H9 (cell line): ENCODE results near the gene KCNK16. TPM values are rescaled to one million over a fixed set of nuclear protein-coding genes. Genes with fewer than 3 reads are reported as not detected.
A peak's percentile ranks its signal among the peaks of the same experiment; 100 is the strongest.

Experiments used
- DNase-seq: peaks from one replicate; pipeline ENCODE4 v3.0.0-alpha.2; 2017
- H2AFZ ChIP-seq: one replicate; pipeline ENCODE4 v1.6.1; 2013; ENCODE audit warnings: mild to moderate bottlenecking, low read length, control low read depth, moderate library complexity
- H2AK5ac ChIP-seq: 2 replicates; pipeline ENCODE4 v1.6.1; 2013; ENCODE audit warnings: low read length, control low read depth, mixed read lengths; ENCODE audit not compliant: insufficient read length
- H2BK120ac ChIP-seq: one replicate; pipeline ENCODE4 v1.6.1; 2013; ENCODE audit warnings: low read depth, mild to moderate bottlenecking, low read length, control low read depth, inconsistent platforms; ENCODE audit not compliant: poor library complexity, severe bottlenecking
- H2BK12ac ChIP-seq: 2 replicates; pipeline ENCODE4 v1.6.1; 2013; ENCODE audit warnings: low read length, control low read depth, mixed read lengths, low read depth; ENCODE audit not compliant: insufficient read length
- H2BK15ac ChIP-seq: 2 replicates; pipeline ENCODE4 v1.6.1; 2013; ENCODE audit warnings: low read depth, low read length, control low read depth
- H2BK20ac ChIP-seq: one replicate; pipeline ENCODE4 v1.6.1; 2013; ENCODE audit warnings: low read depth, mild to moderate bottlenecking, low read length, control low read depth, inconsistent platforms; ENCODE audit not compliant: poor library complexity, severe bottlenecking
- H2BK5ac ChIP-seq: 2 replicates; pipeline ENCODE4 v1.6.1; 2013; ENCODE audit warnings: low read length, control low read depth, mixed read lengths; ENCODE audit not compliant: insufficient read length
- H3K14ac ChIP-seq: 2 replicates; pipeline ENCODE4 v1.6.1; 2013; ENCODE audit warnings: low read length, control low read depth; ENCODE audit not compliant: insufficient read depth
- H3K18ac ChIP-seq: 2 replicates; pipeline ENCODE4 v1.6.1; 2013; ENCODE audit warnings: low read depth, mild to moderate bottlenecking, mixed read lengths, low read length, control low read depth; ENCODE audit not compliant: insufficient read length
- H3K23ac ChIP-seq: 2 replicates; pipeline ENCODE4 v1.6.1; 2013; ENCODE audit warnings: low read length, control low read depth, mixed read lengths, low read depth; ENCODE audit not compliant: insufficient read length
- H3K23me2 ChIP-seq: 2 replicates; pipeline ENCODE4 v1.6.1; 2013; ENCODE audit warnings: low read depth, mild to moderate bottlenecking, mixed read lengths, low read length, control low read depth; ENCODE audit not compliant: insufficient read length, poor library complexity, severe bottlenecking
- H3K27ac ChIP-seq: 2 replicates; pipeline ENCODE4 v1.5.1; 2013; ENCODE audit warnings: low read length, control low read depth, mixed read lengths, low read depth; ENCODE audit not compliant: insufficient read length
- H3K27me3 ChIP-seq: 2 replicates; pipeline ENCODE4 v1.6.1; 2013; ENCODE audit warnings: low read length, control low read depth, inconsistent platforms; ENCODE audit not compliant: insufficient read depth
- H3K4ac ChIP-seq: 2 replicates; pipeline ENCODE4 v1.6.1; 2013; ENCODE audit warnings: low read depth, mild to moderate bottlenecking, control low read depth, inconsistent platforms, low read length, moderate library complexity
- H3K4me1 ChIP-seq: 2 replicates; pipeline ENCODE4 v1.6.1; 2013; ENCODE audit warnings: low read length, control low read depth, inconsistent platforms; ENCODE audit not compliant: insufficient read depth
- H3K4me2 ChIP-seq: 2 replicates; pipeline ENCODE4 v1.6.1; 2013; ENCODE audit warnings: low read length, control low read depth, mixed read lengths; ENCODE audit not compliant: insufficient read length, insufficient read depth
- H3K56ac ChIP-seq: 2 replicates; pipeline ENCODE4 v1.6.1; 2013; ENCODE audit warnings: low read depth, mild to moderate bottlenecking, mixed read lengths, low read length, control low read depth; ENCODE audit not compliant: insufficient read length
- H3K79me1 ChIP-seq: 2 replicates; pipeline ENCODE4 v1.6.1; 2013; ENCODE audit warnings: low read depth, mild to moderate bottlenecking, moderate library complexity, low read length, control low read depth, inconsistent platforms; ENCODE audit not compliant: insufficient read depth, poor library complexity, severe bottlenecking
- H3K79me2 ChIP-seq: 2 replicates; pipeline ENCODE4 v1.6.1; 2013; ENCODE audit warnings: low read length, control low read depth, inconsistent platforms; ENCODE audit not compliant: insufficient read depth
- H3K9ac ChIP-seq: 2 replicates; pipeline ENCODE4 v1.6.1; 2013; ENCODE audit warnings: low read length, control low read depth, mixed read lengths; ENCODE audit not compliant: insufficient read length; ENCODE audit errors: extremely low read depth
- H3K9me3 ChIP-seq: one replicate; pipeline ENCODE4 v1.6.1; 2013; ENCODE audit warnings: low read depth, low read length, inconsistent platforms; ENCODE audit not compliant: control insufficient read depth
- H3T11ph ChIP-seq: one replicate; pipeline ENCODE4 v1.6.1; 2013; ENCODE audit warnings: mild to moderate bottlenecking, low read length, control low read depth, inconsistent platforms
- H4K20me1 ChIP-seq: one replicate; pipeline ENCODE4 v1.6.1; 2013; ENCODE audit not compliant: control insufficient read depth, insufficient read length, insufficient read depth
- H4K5ac ChIP-seq: 2 replicates; pipeline ENCODE4 v1.6.1; 2013; ENCODE audit warnings: low read depth, mild to moderate bottlenecking, mixed read lengths, low read length, control low read depth; ENCODE audit not compliant: insufficient read length
- H4K8ac ChIP-seq: replicated peaks from 2 replicates; pipeline ENCODE4 v1.6.1; 2013; ENCODE audit warnings: low read length, control low read depth, mixed read lengths, low read depth; ENCODE audit not compliant: insufficient read length
- H4K91ac ChIP-seq: 2 replicates; pipeline ENCODE4 v1.6.1; 2013; ENCODE audit warnings: low read depth, mild to moderate bottlenecking, moderate library complexity, mixed read lengths, low read length, control low read depth; ENCODE audit not compliant: insufficient read length
- H3K27ac Mint-ChIP-seq, 3 experiments: 2 replicates in 2 of 3; 3 replicates in 1 of 3; pipeline ENCODE4 v1.8.0; 2020 to 2021; ENCODE audit warnings: mixed read lengths in 3 of 3, mild to moderate bottlenecking in 1 of 3, moderate library complexity in 1 of 3
- H3K27me3 Mint-ChIP-seq: 2 replicates; pipeline ENCODE4 v1.8.0; 2021; ENCODE audit warnings: low read depth, mild to moderate bottlenecking, moderate library complexity, mixed read lengths
- H3K36me3 Mint-ChIP-seq, 3 experiments: 2 replicates in 2 of 3; 3 replicates in 1 of 3; pipeline ENCODE4 v1.8.0; 2020 to 2021; ENCODE audit warnings: low read depth in 3 of 3, mixed read lengths in 3 of 3; ENCODE audit not compliant: insufficient read depth in 1 of 3
- H3K4me1 Mint-ChIP-seq, 2 experiments: 2 replicates each; pipeline ENCODE4 v1.8.0; 2020; ENCODE audit warnings: mixed read lengths in 2 of 2
- H3K4me3 Mint-ChIP-seq, 2 experiments: 2 replicates in 1 of 2; 3 replicates in 1 of 2; pipeline ENCODE4 v1.8.0; 2020 to 2021; ENCODE audit warnings: mild to moderate bottlenecking in 2 of 2, mixed read lengths in 2 of 2, moderate library complexity in 1 of 2
- H3K9me3 Mint-ChIP-seq, 2 experiments: 2 replicates in 1 of 2; 3 replicates in 1 of 2; pipeline ENCODE4 v1.8.0; 2020; ENCODE audit warnings: mild to moderate bottlenecking in 2 of 2, mixed read lengths in 2 of 2, moderate library complexity in 1 of 2
- WGBS: extraction: QIAGEN DNeasy Blood & Tissue Kit; methylation state at CpG from one replicate; pipeline ENCODE4 v1.1.7; 2013; ENCODE audit warnings: missing lambda C conversion rate, low lambda C conversion rate, mixed read lengths; ENCODE audit not compliant: insufficient read length; ENCODE audit errors: extremely low coverage; 5-methylcytosine and 5-hydroxymethylcytosine counted together
- total RNA-seq: library from RNA; stranded (reverse); gene quantifications from 2 replicates; pipeline ENCODE4 v1.2.1, GENCODE V29; 2021
- TF ChIP-seq, protein P1 (sequence below): fragments of 200-600 bp; sonication (generic); conservative IDR thresholded peaks from 3 replicates; pipeline ENCODE4 v1.8.0; 2021; ENCODE audit warnings: antibody characterized with exemption, mild to moderate bottlenecking

KCNK16 gene
- total RNA-seq, 1 experiment from 2014 or later: not detected

DNA sequence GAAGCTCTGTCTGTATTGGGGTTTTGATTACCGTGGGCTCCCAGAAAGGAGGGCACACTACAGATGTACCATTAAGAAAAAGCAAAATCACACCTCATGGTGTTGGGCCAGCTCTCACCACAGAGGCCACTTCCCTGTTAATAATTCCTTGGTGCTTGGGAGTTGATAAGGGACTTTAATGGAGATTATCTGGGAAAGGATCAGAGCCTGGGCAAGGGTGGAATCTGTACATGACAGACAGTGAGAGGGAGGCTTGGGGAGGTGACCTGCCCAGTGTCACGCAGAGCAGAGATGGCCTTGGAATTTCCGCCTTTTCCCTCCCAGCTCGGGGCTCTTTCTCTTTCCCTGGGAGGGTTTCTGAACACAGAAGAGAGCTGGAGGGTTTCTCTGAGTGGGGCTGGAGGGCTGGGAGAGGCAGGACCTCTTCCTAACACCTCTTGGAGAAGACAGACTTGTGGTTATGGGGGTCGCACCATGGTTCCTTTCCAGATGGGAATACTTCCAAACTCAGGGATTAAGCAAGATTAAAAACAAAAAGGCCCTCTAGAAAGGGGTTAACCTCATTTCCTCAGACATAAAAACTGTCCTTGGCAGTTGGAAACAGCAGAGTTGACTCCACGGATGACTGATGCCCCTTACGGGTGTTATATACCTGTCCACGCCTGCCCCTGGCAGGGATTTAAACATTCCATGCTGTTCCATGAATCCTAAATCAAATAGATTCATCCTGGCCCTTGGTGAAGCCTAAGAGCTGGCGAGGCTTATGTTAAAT is 16.8 kb upstream of the KCNK16 start:
- no peaks in the 10 kb centered on the region for H3K79me2 ChIP-seq
- no peaks in the 10 kb centered on the region for H3K79me1 ChIP-seq
- H4K91ac ChIP-seq: no peak overlapping the region
- no peak overlapping the region for H2BK15ac ChIP-seq
- H3T11ph ChIP-seq: no peak overlapping the region
- no peak overlapping the region for H4K5ac ChIP-seq
- H3K9me3 Mint-ChIP-seq: no peaks in the 10 kb centered on the region
- H3K4ac ChIP-seq: no peak overlapping the region
- WGBS: no CpG with 5 or more reads among the region's 9 CpGs
- H3K4me1 ChIP-seq: no peaks in the 10 kb centered on the region; the same call in 1 of the 2 replicates
- H3K27ac Mint-ChIP-seq: peak overlapping the region in 1 of 3 experiments; percentile 28; a peak in 1 of 7 replicates
- no peak overlapping the region for H2BK5ac ChIP-seq
- H3K4me2 ChIP-seq: no peak overlapping the region
- no peak overlapping the region for H3K56ac ChIP-seq
- no peak overlapping the region for H3K18ac ChIP-seq
- H3K27ac ChIP-seq: no peak overlapping the region
- no peak overlapping the region for H2BK12ac ChIP-seq
- H3K23ac ChIP-seq: no peak overlapping the region
- H3K4me3 Mint-ChIP-seq: no peak overlapping the region
- H2BK120ac ChIP-seq: no peak overlapping the region
- H3K23me2 ChIP-seq: no peaks in the 10 kb centered on the region
- H2AFZ ChIP-seq: no peak overlapping the region
- no peak overlapping the region for H2AK5ac ChIP-seq
- no peak overlapping the region for H2BK20ac ChIP-seq
- H3K4me1 Mint-ChIP-seq: peaks cover 27 to 40% of the 10 kb centered on the region in 2 experiments
- H3K27me3 Mint-ChIP-seq: peaks cover 9% of the 10 kb centered on the region
- H3K9me3 ChIP-seq: no peaks in the 10 kb centered on the region
- no peak overlapping the region for H3K14ac ChIP-seq
- no peaks in the 10 kb centered on the region; a peak in 1 of 7 replicates for H3K36me3 Mint-ChIP-seq
- no peak overlapping the region for H3K9ac ChIP-seq
- TF ChIP-seq, protein P1, sequence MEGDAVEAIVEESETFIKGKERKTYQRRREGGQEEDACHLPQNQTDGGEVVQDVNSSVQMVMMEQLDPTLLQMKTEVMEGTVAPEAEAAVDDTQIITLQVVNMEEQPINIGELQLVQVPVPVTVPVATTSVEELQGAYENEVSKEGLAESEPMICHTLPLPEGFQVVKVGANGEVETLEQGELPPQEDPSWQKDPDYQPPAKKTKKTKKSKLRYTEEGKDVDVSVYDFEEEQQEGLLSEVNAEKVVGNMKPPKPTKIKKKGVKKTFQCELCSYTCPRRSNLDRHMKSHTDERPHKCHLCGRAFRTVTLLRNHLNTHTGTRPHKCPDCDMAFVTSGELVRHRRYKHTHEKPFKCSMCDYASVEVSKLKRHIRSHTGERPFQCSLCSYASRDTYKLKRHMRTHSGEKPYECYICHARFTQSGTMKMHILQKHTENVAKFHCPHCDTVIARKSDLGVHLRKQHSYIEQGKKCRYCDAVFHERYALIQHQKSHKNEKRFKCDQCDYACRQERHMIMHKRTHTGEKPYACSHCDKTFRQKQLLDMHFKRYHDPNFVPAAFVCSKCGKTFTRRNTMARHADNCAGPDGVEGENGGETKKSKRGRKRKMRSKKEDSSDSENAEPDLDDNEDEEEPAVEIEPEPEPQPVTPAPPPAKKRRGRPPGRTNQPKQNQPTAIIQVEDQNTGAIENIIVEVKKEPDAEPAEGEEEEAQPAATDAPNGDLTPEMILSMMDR: no peak
- no peaks in the 10 kb centered on the region for H3K27me3 ChIP-seq
- no peak overlapping the region for H4K8ac ChIP-seq
- DNase-seq: no peak
- H4K20me1 ChIP-seq: no peaks in the 10 kb centered on the region
